ENCODE measurements around the gene PDE4D.

GRCh38 chr5:59249160-59249559 is 644.4 kb downstream of the PDE4D start:
- TF ChIP-seq CTCF (conservative IDR thresholded peaks at IDR 0.05; ENCODE audit: low read depth, low read length) (no peak), EZH2 (IDR thresholded peaks at IDR 0.05; ENCODE audit: borderline replicate concordance, low read depth, low read length, poor library complexity, severe bottlenecking) (no peak)
